BLaER1 (cell line): Measurements from ENCODE around the gene LHX2.

Source experiments
- H3K27ac ChIP-seq: shearing (Covaris generic); formaldehyde crosslinking; 2 replicates; pipeline ENCODE4 v1.8.1; 2022
- H3K27me3 ChIP-seq: shearing (Covaris generic); formaldehyde crosslinking; 2 replicates; pipeline ENCODE4 v1.8.1; 2022
- H3K36me3 ChIP-seq: shearing (Covaris generic); formaldehyde crosslinking; 2 replicates; pipeline ENCODE4 v1.8.1; 2022
- H3K4me1 ChIP-seq: shearing (Covaris generic); formaldehyde crosslinking; 2 replicates; pipeline ENCODE4 v1.8.1; 2022
- H3K4me2 ChIP-seq: shearing (Covaris generic); formaldehyde crosslinking; 2 replicates; pipeline ENCODE4 v1.8.1; 2022
- H3K4me3 ChIP-seq: shearing (Covaris generic); formaldehyde crosslinking; 2 replicates; pipeline ENCODE4 v1.8.1; 2022
- H3K9ac ChIP-seq: shearing (Covaris generic); formaldehyde crosslinking; 2 replicates; pipeline ENCODE4 v1.8.1; 2022
- H3K9me3 ChIP-seq: shearing (Covaris generic); formaldehyde crosslinking; 2 replicates; pipeline ENCODE4 v1.8.1; 2022
- H4K20me1 ChIP-seq: shearing (Covaris generic); formaldehyde crosslinking; 2 replicates; pipeline ENCODE4 v1.8.1; 2022
- Cebpa-rat ChIP-seq: shearing (Covaris generic); IDR thresholded peaks from 2 replicates; pipeline ENCODE4 v1.8.1; 2022

The LHX2 gene

GRCh38 chr9:124030969-124031451 is 19.4 kb downstream of the LHX2 start:
- Histone ChIP-seq H3K4me2 (no peak overlapping the region), H3K27ac (no peak overlapping the region), H3K4me3 (no peak overlapping the region), H3K9me3 (no peaks in the 10 kb centered on the region), H4K20me1 (no peaks in the 10 kb centered on the region; the same call in 1 of the 2 replicates), H3K9ac (no peak overlapping the region), H3K4me1 (no peaks in the 10 kb centered on the region), H3K36me3 (no peaks in the 10 kb centered on the region), H3K27me3 (peaks cover 46% of the 10 kb centered on the region)
- no peak for TF ChIP-seq Cebpa-rat

DNA sequence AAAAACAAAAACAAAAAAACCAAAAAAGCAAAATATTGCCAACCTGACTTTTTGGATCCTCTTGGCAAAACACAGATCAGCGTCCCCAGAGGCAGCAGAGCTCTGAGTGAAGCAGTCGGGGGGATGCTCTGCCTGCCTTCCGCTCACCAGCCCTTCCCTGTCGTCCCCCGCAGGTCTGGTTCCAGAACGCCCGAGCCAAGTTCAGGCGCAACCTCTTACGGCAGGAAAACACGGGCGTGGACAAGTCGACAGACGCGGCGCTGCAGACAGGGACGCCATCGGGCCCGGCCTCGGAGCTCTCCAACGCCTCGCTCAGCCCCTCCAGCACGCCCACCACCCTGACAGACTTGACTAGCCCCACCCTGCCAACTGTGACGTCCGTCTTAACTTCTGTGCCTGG is 20.7 kb downstream of the LHX2 start:
- no peaks in the 10 kb centered on the region; the same call in 1 of the 2 replicates for H4K20me1 ChIP-seq
- no peak overlapping the region for H3K9ac ChIP-seq
- H3K4me2 ChIP-seq = no peak overlapping the region
- no peak overlapping the region for H3K27ac ChIP-seq
- H3K36me3 ChIP-seq = no peaks in the 10 kb centered on the region
- TF ChIP-seq Cebpa-rat = no peak
- H3K9me3 ChIP-seq = no peaks in the 10 kb centered on the region
- H3K27me3 ChIP-seq = peaks cover 49% of the 10 kb centered on the region
- no peaks in the 10 kb centered on the region for H3K4me1 ChIP-seq
- no peak overlapping the region for H3K4me3 ChIP-seq

GRCh38 chr9:124033348-124033747 is 21.8 kb downstream of the LHX2 start:
- Histone ChIP-seq H3K4me1 (no peaks in the 10 kb centered on the region), H3K27ac (no peak overlapping the region), H4K20me1 (no peaks in the 10 kb centered on the region; the same call in 1 of the 2 replicates), H3K27me3 (peaks cover 44% of the 10 kb centered on the region), H3K4me2 (no peak overlapping the region), H3K4me3 (no peak overlapping the region), H3K36me3 (no peaks in the 10 kb centered on the region), H3K9me3 (no peaks in the 10 kb centered on the region), H3K9ac (no peak overlapping the region)
- no peak for TF ChIP-seq Cebpa-rat

DNA sequence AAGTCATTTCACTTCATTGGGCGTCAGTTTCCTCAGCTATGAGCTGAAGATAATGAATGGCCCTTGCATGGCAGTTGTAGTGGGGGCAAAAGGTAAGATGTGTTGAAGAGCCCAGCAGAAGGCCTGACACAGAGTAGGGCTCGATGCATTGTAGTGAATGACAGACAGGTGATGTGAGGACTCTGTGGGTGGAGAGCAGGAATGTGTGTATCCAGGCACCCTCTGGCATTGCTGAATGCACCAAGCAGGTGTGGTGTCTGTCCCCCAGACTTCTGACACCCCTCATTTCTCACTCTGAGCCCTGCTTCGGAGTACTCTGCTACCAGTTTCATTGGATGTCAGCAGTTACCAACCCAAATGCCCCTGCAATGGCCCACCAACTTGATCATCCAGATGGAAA is 22.4 kb downstream of the LHX2 start:
- TF ChIP-seq Cebpa-rat = no peak
- H3K4me3 ChIP-seq = no peak overlapping the region
- peaks cover 43% of the 10 kb centered on the region for H3K27me3 ChIP-seq
- no peak overlapping the region for H3K4me2 ChIP-seq
- H3K4me1 ChIP-seq = 0 out of 2 replicates have a peak, but pooled peaks cover under 1% of the 10 kb centered on the region
- no peaks in the 10 kb centered on the region; the same call in 1 of the 2 replicates for H4K20me1 ChIP-seq
- H3K9me3 ChIP-seq = no peaks in the 10 kb centered on the region
- H3K27ac ChIP-seq = no peak overlapping the region
- H3K9ac ChIP-seq = no peak overlapping the region
- H3K36me3 ChIP-seq = no peaks in the 10 kb centered on the region

GRCh38 chr9:124035001-124035650 is 23.6 kb downstream of the LHX2 start:
- Histone ChIP-seq H3K27ac (no peak overlapping the region), H3K9ac (no peak overlapping the region), H3K36me3 (no peaks in the 10 kb centered on the region), H4K20me1 (no peaks in the 10 kb centered on the region; the same call in 1 of the 2 replicates), H3K4me3 (no peak overlapping the region), H3K4me2 (no peak overlapping the region), H3K27me3 (peaks cover 41% of the 10 kb centered on the region), H3K9me3 (no peaks in the 10 kb centered on the region), H3K4me1 (peaks cover 12% of the 10 kb centered on the region)
- no peak for TF ChIP-seq Cebpa-rat

DNA sequence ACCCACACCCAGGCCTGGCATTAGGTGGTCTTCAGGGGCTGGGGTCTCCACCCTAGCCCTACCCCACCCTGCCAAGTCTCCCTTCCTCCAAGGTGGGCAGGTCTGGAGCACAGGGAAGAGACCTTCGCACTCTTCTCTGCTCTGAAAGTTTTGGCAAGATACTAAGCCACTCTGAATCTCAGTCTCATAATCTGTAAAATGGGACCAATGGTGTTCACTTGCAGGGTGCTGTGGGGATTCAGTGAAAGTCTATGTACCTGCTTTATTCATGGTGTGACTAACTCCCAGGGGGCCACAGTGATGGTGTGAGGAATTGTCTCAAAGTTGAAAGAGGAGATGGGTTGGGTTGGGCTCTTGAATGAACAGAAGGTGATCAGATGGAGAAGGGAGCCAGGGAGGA is 25.0 kb downstream of the LHX2 start:
- Histone ChIP-seq H3K9me3 (no peaks in the 10 kb centered on the region), H3K4me1 (peaks cover 27% of the 10 kb centered on the region), H3K27ac (no peak overlapping the region), H4K20me1 (no peaks in the 10 kb centered on the region; the same call in 1 of the 2 replicates), H3K36me3 (no peaks in the 10 kb centered on the region), H3K4me3 (no peak overlapping the region), H3K27me3 (peaks cover 30% of the 10 kb centered on the region), H3K9ac (no peak overlapping the region), H3K4me2 (no peak overlapping the region)
- no peak for TF ChIP-seq Cebpa-rat

GRCh38 chr9:124037790-124038189 is 26.2 kb downstream of the LHX2 start:
- Histone ChIP-seq H3K4me3 (no peak overlapping the region), H3K27ac (no peak overlapping the region), H3K9ac (no peak overlapping the region), H3K4me2 (no peak overlapping the region), H4K20me1 (no peaks in the 10 kb centered on the region; the same call in 1 of the 2 replicates), H3K36me3 (no peaks in the 10 kb centered on the region), H3K4me1 (peaks cover 37% of the 10 kb centered on the region), H3K27me3 (peaks cover 18% of the 10 kb centered on the region; the same call in 1 of the 2 replicates), H3K9me3 (no peaks in the 10 kb centered on the region)
- TF ChIP-seq Cebpa-rat = no peak

DNA sequence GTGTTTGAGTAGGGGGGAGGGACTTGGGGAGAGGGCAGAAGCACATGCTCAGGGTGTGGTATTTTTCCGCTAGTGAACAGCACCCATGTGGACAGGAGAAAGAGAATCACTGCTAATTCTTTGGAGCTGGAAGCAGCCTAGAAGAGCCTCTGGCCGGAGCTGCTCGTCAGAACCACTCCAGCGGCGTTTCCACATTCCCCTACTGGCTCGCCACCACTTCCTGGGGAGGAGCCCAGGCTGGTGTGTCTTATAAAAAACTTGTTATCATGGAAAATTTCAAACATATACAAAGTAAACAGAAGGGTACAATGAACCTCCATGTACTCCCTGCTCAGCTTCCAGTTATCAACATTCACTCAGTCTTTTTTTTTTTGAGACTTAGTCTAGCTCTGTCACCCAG is 26.7 kb downstream of the LHX2 start:
- TF ChIP-seq Cebpa-rat = no peak
- no peaks in the 10 kb centered on the region; the same call in 1 of the 2 replicates for H4K20me1 ChIP-seq
- no peak overlapping the region for H3K4me3 ChIP-seq
- H3K9me3 ChIP-seq = no peaks in the 10 kb centered on the region
- peaks cover 13% of the 10 kb centered on the region; the same call in 1 of the 2 replicates for H3K27me3 ChIP-seq
- H3K9ac ChIP-seq = no peak overlapping the region
- no peaks in the 10 kb centered on the region for H3K36me3 ChIP-seq
- no peak overlapping the region for H3K27ac ChIP-seq
- H3K4me2 ChIP-seq = no peak overlapping the region
- H3K4me1 ChIP-seq = peaks cover 37% of the 10 kb centered on the region

DNA sequence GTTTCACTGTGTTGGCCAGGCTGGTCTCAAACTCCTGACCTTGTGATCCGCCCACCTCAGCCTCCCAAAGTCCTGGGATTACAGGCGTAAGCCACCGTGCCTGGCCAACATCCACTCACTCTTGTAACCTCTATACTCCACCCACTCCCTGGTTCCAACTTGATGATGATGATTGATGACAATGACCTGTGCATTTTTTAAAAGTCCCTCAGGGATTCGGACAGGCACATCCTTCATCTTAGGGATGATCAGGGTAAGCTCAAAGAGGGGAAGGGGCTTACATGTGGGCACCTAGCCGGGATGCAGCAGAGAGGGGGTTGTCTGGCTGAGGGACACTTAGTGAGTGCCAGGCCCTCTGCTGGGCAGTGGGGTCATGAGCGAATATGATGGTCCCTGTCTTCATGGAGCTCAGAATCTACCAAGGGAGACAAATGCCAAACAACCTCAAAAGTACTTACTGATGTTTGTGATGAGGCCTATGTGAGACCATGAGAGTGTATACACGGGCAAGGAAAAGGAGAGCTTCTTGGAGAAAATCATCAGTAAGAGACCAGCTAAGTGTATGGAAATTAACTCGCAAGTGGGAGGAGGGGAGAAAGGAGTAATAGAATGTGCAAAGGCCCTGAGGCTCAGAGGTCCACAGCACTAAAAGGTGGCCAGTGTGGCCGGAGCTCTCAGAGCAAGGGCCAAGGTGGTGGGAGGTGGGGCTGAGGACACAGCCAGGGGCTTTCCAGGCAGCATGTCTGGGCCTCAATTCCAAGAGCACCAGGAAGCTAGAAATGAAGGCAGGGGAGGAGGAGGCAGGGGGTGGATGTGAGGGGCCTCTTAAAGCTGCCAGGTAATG is 27.4 kb downstream of the LHX2 start:
- no peak overlapping the region for H3K4me2 ChIP-seq
- TF ChIP-seq Cebpa-rat = no peak
- no peaks in the 10 kb centered on the region; the same call in 1 of the 2 replicates for H4K20me1 ChIP-seq
- H3K9me3 ChIP-seq = no peaks in the 10 kb centered on the region
- H3K4me1 ChIP-seq = peaks cover 37% of the 10 kb centered on the region
- no peak overlapping the region for H3K4me3 ChIP-seq
- no peak overlapping the region for H3K27ac ChIP-seq
- no peaks in the 10 kb centered on the region for H3K36me3 ChIP-seq
- H3K27me3 ChIP-seq = peaks cover 13% of the 10 kb centered on the region
- H3K9ac ChIP-seq = no peak overlapping the region
